Activated gamma-delta T cell treated with Interleukin-2 at 50 U/mL for 16 hours (primary cell): ENCODE data around the gene STIMATE.

ENCODE experiments used
- DNase-seq: peaks from one replicate; pipeline ENCODE4 v3.0.0-alpha.2; 2020

Gene STIMATE

DNA sequence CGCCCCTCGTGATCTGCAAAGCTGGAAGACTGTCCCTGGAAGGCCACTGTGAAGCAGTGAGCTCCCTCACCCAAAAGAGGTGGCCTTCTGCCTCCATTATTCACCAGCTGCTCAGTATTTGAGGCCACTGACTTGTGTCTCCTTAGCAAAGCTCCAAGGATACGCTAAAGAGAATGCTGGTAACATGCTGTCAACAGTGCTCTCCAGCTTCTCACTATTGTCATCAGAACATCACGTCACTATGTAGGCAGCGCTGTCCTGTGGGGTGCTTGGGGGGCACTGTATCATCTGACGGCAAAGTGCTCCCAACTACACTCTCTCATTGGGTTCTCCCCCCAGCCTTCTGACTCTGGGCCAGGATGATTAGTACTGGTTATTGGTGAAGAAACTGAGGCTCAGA, 81.1 kb downstream of the STIMATE start:
- DNase-seq: no peak

DNA sequence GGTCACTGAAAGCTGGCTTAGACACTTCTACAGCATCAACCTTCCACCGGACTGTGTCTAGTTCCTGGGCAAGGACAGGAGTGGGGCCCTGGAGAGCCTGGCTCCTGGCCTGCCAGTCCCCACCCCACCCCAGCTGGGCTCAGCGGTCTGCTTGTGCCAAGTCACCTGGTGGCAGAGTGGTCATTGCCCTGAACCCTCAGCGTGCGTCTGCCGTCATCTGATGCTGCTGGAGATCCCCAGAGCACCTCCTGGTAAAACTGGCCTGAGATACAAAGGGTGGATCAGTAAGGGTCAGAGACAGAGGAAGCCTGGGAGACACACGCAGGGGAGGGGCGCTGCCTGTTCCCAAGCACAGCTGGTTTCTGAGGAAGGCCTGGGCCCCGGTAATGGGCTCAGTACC, 83.5 kb downstream of the STIMATE start:
- DNase-seq: no peak

DNA sequence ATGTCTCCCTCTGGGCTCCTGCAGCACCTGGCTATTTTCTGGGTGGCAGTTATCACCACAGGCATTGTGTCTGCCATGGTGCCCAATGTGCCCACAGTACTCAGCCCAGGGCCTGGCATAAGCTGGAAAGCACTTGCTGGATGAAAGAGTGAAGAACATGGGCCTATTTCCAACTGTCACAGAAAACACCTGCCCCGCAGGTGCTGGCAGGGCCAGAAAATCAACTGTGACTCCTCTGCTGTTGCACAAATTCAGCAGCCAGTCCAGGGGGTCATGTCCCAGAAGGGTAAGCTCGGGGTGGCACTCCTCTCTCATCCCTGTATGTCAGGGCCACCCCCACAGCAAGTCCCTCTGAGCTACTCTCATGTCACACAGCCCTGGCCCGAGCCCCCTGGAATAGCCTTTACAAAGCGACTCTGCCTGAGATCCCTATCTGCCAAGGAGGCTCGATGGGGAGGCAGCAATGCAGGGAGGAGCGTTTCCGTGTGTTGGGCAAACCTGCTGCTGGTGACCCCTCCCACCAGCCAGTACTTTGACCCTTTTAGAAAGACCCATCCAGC, 85.8 kb downstream of the STIMATE start:
- DNase-seq: no peak

DNA sequence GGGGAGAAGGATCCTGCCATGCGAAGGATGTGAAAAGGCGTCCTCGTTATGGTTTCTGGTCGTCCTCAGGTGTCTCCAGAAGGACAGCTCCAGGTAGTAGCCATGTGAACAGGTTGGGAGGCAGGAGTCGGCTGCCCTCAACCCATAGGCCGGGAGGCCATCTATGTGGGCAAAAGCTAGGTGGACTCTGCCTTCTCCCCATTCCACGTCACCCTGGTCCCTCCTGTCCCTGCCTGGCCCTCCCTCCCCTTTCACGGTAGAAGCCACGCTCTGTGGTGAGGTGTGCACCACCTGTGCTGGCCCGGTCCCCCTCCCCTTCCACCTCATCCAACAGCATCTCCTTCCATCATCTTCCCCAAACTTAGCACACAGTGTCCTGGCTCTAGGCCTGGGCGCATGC, 86.4 kb downstream of the STIMATE start:
- DNase-seq: no peak

DNA sequence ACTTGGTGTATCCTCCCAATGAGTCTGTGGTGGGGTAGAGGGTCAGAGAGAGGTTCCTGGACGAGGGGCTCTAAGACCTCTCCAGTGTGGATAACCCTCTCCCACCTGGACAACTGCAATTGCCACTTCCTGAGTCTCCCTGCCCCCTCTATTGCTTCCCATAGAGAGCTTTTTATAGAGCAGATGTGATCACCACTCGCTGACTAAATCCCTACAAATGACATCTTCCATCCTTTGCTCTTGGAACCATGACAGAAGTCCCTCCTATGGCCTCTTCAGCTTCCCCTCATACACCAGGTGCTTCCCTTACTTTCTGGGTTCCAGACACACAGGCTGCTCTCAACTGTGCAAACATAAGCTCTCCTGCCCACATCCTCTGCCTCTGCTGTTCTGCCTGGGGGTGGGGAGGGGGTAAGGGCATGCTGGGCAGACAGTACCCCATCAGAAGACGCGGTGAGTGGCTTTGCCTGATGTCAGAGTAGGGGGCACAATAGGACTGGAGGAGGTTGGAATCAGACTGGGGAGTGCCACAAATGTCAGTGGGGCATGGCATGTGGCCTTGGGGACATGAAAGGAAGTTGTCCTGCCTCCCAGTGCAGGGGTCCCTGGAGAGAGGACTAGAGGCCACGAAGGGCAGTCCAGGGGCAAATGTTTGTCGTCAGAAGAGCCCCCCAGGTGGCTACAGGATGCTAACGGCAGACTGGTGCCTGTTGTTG, 87.5 kb downstream of the STIMATE start:
- no peak for DNase-seq

DNA sequence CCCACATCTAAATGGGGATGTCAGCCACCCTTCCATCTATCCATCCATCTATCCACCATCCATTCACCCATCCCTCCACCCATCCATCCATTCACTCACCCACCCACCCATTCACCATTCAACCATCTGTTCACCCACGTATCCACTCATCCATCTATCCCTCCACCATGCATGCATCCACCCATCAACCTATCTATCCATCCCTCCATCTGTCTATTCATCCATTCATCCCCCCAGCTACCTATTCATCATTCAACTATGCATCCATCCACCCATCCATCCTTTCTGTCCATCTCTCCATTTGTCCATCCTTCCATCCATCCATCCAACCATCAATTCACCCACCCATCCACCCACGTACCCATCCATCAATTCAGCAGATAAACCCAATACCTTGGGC, 88.2 kb downstream of the STIMATE start:
- no peak for DNase-seq

DNA sequence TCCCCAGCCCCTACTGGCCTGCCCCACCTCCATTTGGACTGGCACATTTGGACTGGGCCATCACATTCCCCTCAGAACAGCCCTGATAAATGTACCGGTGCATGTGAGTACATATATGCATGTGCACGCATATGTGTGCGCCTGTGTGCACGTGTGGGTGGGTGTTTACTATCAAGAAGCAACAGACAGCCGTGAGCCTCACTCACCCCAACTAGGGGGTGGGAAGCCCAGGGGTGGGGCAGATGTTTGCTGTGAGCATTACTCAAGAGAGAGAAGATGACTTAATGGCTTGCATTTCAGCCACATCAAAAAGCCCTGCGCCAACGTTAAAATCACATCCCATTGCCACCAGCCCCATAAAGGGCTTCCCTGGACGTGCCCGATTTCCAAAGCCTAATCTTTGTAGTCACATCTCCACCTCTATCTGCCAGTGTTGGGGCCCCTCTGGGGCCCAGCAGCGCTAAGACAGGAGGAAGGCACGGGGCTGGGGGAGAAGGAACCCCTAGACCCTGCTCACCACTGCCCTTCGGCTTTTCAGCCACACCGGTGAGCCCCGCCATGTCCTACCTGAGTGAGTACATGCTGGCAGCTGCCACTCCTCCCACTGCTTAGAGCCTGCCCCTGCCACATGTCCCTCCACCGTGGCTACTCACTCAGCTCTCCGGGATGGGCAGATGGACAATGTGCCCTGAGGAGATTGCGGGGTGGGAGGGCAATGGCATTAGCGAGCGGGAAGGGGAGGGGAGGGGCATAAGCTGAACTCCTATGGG, 91.9 kb downstream of the STIMATE start:
- no peak for DNase-seq

DNA sequence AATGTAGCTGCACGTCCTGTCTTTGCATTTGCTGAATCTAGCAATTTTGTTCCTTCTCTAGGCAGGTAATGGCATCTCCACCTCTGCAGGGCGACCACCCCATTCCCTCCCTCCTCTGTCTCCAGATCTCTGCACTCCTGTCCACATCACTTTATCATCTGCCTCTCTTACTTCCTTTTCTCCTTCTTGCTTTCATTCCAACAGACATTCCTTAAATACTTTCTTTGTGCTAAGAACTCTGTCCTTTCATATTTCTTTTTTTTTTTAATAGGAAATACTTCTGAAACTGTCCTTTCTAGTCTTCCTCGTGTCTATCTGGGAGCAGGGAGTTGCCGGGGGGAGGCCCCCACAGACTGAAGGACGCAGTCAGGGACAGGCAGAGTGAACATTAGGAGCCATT, 95.5 kb downstream of the STIMATE start:
- no peak for DNase-seq

DNA sequence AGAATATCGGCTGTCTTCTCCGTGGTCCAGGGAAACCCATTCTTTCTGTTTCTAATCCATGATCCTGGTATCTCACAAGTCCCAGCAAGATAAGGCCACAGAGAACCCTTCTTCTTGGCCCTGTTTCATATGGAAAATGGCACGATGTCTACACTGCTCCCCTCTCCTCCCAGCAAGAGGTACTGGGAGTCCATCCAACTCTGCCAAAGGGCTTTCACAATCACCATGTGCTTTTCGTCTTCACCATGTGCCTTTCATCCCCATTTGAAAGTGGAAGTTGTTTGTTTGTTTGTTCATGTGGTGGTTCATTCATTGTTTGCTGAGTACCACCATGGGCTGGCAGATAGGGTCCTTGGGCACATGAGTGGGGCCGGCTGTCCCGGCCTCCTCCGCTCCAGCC, 97.3 kb downstream of the STIMATE start:
- no peak for DNase-seq

DNA sequence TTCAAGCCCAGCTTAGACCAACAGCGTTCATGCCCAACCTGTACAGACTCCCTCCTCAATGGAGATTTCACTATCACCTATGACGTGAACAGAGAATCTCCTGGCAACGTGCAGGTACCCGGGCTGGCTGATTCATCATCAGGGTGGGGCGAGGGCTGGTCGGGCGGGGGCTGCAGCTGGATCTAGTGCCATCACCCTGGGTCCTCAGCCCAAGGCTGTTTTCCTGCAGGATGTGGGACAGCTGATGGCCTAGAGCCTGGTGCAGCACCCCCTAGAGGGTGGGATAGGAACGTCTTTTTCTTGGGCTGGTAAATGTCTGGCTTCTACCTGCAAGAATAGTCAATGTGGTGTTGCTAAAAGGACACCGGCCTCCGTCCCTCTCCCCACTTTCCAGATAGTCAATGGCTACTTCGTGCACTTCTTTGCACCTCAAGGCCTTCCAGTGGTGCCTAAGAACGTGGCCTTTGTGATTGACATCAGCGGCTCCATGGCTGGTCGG, 98.3 kb downstream of the STIMATE start:
- DNase-seq: no peak

DNA sequence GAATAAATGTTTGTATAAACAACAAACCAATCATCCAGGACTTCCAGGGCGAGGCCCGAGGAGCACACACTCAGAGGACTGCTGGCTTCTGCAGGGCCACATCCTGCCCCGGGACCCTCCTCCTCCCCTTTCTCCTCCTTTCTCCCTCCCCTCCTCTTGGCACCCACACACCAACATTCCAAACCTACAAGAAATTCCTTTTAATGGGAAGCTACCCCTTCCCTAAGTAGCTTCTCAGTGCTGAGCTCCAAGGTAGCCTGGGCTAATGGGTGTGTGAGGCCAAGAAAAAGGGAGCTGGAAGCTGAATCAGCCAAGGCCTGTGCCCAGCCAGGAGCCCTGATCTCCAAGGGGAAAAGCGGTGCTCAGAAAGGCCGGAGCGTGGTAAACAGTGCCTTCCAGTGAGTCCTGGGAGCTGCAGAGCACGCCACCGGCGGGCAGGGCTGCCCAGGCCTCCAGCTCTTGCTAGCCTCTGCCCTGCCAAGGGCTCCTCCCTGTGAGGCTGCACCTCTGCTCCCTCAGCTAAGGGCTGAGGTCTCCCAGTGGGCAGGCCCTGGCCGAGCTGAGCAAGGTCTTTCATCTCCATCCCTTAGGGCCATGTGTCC, 98.9 kb downstream of the STIMATE start:
- no peak for DNase-seq

DNA sequence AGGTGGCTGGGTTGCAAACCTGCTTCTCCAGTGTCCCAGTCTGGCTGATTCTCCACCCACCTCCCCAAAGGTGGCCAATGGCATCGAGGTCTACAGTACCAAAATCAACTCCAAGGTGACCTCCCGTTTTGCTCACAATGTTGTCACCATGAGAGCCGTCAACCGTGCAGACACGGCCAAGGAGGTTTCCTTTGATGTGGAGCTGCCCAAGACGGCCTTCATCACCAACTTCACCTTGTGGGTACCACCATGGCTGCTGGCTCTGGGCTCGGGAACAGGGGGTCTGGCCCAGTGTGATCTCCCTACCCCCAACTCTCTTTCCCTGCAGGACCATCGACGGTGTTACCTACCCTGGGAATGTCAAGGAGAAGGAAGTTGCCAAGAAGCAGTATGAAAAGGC, 100.9 kb downstream of the STIMATE start:
- no peak for DNase-seq

DNA sequence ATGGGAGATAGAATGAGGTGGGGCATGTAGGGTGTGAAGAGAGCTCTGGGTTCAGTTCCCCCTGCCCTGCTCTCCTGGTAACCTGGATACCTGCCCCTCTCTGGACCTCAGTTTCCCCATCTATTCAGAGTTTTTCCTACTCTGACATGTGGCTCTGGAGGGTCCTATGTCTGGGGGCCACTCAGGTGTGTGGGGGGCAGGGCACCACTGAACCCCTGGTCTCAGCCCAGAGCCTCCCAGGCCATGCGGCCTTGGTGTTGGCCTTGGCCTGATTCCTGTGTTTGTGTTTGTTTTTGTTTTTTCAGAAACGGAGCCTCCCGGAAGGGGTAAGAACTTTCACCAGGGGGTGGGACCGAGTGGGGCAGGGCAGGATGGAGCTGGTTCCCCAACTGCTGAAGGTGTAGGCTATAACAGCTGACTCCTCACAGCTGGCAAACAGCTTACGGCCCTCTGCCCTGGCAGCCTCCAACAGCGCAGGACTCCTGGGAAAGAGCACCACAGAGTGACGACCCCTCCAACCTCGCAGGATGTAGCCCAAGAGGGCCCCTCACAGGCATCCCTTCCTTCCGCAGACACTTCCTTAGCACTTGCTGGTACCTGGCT, 101.9 kb downstream of the STIMATE start:
- DNase-seq: no peak

DNA sequence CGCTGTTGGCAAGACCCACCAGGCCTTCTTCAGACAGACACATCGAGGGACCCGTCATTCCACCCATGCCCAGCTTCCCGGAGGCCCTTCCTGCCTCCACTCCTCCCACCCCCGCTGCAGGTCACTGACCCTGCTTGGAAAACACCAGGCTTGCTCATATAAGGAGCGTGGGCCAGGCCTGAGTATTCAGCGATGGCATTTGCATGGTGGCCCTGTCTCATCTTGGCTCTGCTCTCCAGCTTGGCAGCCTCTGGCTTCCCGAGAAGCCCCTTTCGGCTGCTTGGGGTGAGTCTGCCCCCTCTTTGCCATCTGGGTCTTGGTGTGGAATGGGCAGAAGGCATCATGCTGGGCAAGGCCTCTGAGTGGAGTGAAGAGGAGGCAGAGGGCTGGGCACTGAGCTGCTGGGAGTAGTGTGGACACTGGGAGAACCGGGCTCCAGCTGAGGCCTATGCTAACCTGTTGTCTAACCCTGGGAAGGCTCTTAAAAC, 102.7 kb downstream of the STIMATE start, which contains the start of gene ITIH3:
Gene ITIH3 (plus strand): TSS at position 185 of the 488 bp plus-strand sequence. CDS start 8 bp downstream, at position 193.
- no peak for DNase-seq

DNA sequence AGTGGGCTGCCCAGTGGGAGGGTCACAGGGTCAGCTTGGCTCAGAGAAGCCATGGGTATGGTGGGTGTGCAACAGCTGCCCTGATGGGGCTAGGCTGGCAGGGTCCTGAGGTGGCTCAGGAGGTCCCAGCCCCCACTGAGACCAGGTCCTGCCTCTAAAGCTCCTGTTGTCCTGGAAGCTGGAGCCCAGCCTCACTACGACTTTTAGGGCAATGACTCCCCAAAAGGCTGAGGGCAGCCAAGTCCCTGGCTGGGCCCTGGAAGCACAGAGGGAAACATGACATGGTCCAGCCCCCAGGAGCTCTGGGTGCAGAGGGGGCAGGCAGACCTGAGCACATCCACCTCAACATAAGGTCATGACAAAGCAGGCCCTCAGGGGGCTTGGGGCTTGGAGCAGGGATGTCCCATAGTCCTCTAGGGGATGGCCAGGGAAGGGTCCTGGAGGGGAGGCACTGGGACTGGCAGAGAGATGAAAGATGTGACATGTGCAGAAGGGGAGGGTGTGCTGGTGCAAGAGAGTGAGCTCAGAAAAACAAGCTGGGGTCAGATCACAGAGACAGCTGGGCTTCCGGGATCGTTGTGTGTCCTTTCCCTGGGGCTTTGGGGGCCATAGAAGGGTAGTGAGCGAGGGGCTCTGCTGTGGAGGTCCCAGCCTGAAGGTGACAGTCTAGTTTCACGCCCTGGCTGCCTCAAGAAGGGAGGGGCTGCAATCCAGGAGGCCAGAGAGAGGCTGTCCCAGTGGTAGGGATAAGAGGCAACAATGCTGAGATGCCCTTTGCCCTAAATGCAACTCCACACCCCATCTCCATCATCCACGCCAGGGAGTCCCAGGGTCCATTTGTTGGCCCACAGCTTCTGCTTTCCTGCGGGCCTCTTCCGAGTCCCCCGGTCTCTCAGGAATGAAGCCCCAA, 103.4 kb downstream of the STIMATE start:
- DNase-seq: no peak

DNA sequence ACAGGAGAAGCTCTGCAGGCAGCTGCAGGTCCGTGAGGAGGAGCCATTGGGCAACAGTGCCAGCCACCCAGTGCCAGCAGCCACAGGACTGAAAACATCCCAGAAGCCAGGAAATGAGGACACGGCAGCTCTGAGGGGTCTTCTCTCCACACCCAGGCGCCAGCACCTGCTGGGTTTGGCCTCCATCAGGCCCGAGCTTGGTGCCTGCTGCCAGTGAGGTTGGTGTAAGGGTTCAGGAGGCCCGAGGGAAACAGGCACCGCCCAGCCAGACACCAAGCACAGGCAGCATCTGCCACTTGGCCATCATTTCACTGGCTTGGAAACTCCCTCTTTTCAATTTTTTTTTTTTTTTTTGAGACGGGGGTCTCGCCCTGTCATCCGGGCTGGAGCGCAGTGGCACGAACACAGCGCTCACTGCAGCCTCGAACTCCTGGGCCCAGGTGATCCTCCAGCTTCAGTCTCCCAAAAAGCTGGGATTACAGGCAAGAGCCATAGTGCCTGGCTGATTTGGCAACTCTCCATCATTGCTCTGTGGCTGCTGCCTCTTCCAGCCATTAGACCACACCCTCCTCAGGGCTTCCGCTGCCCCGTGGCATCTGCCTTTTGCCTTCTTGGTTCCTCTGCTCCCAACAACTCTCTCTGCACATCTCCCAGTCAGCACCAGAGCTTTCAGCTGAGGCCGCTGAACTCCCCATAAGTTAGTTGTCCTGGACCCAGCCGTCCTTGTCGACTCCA, 104.2 kb downstream of the STIMATE start:
- no peak for DNase-seq

DNA sequence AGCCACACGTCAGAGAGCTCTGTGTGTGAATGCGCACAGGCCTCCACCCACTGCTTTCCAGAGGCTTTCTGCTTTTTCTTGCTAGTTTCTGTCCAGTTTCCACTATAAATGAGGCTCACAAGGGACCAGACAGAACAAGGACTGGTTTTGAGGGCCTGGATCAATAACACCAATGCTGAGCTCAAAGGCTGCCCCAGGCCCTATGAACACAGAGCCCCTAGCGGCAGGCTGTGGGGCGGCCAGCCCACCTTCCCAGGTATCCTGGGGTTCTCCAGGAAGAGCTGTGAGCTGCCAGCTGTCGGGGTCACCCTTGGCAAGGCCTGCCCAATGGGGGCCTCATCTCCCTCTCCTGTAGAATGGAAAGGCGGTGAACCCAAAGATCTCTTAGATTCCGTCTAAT, 104.9 kb downstream of the STIMATE start:
- DNase-seq: no peak

DNA sequence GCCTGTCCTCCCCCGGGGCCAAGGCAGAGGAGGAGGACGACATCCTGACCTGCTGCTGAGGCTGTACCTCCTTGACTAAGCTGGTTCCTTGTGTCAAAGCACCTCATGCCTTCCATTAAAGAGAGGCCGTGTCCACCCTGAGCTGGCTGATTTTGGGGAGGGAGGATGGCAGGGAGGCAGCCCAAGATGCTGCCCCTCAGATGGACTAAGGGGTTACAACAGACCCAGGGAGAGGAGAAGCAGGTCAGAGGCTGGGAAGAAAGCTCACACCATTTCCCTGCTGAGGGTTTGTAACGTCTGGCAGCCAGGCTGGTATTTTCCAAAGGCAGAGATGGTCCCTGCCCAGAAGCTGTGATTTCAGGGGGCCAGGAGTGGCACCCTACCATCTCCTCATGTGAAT, 105.4 kb downstream of the STIMATE start:
- no peak for DNase-seq

DNA sequence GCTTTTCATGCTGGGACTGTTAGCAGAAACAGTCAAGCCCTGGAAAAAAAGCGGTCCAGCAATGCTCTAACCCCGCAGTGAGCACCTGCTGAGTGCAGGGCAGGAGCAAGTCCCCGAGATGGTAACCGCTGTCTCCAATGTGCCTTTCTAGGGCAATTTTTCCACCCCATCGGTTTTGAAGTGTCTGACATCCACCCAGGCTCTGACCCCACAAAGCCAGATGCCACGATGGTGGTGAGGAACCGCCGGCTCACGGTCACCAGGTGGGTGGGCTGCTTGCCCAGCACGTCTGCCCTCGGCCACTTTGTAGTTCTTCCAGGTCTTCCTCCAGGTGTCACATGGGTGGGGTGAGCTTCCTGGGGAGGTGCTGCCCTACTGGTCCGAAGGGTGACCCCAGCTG, 106.0 kb downstream of the STIMATE start:
- DNase-seq: no peak

DNA sequence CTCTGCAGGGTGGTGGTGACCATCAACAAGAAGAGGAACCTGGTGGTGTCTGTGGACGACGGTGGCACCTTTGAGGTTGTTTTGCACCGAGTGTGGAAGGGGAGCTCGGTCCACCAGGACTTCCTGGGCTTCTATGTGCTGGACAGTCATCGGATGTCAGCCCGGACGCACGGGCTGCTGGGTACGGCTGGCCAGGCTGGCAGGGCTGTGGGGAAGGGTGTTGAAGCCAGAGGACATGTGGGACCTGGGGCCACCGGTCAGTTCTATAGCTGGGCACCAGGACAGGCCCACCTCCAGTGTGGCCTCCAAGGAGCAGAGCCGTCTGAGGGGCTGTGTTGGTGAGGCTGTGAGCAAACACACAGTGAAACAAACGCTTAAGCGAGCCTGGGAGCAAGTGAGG, 106.6 kb downstream of the STIMATE start:
- DNase-seq: no peak

DNA sequence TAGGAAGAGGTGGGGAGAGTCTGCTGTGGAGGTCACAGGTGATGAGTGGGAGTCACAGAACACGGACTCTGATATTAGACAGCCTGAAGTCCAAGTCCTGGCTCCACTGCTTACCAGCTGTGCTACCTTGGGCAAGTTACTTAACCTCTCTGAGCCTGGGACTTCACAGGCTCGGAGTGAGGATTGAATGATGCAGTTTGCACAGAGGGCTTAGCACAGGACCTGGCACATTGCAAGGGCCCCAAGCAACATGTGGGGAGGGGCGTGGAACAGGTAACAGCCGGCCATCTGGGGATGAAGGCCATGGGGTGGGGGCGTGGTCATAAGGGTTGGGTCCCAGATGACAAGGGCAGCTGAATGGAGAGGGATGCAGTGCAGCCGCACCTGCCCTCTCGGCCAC, 107.0 kb downstream of the STIMATE start:
- no peak for DNase-seq
